OCI-LY1 (cell line): ENCODE results near the gene SMAD3.

Experiments
- H2AFZ ChIP-seq: fragments of 200-600 bp; sonication (generic), shearing (Covaris generic); 2 replicates; pipeline ENCODE4 v1.6.0; 2014; ENCODE audit warnings: antibody characterized with exemption, mild to moderate bottlenecking, low read length
- H3F3A ChIP-seq: fragments of 200-600 bp; sonication (generic), shearing (Covaris generic); 2 replicates; pipeline ENCODE4 v1.6.0; 2014; ENCODE audit warnings: mild to moderate bottlenecking, antibody characterized with exemption, low read length, moderate library complexity; ENCODE audit not compliant: insufficient read depth
- H3K27ac ChIP-seq: fragments of 200-600 bp; sonication (generic); 2 replicates; pipeline ENCODE4 v1.5.1; 2014; ENCODE audit warnings: low read length, mixed run types, mild to moderate bottlenecking, low read depth; ENCODE audit not compliant: poor library complexity, severe bottlenecking
- H3K27me3 ChIP-seq: fragments of 200-600 bp; sonication (generic); 2 replicates; pipeline ENCODE4 v1.6.0; 2014; ENCODE audit warnings: antibody characterized with exemption, mild to moderate bottlenecking, low read length, moderate library complexity; ENCODE audit not compliant: insufficient read depth
- H3K36me3 ChIP-seq: fragments of 200-600 bp; sonication (generic); 2 replicates; pipeline ENCODE4 v1.6.1; 2014; ENCODE audit warnings: mild to moderate bottlenecking, antibody characterized with exemption, low read length, moderate library complexity, mixed read lengths; ENCODE audit not compliant: insufficient read depth
- H3K4me1 ChIP-seq: fragments of 200-600 bp; sonication (generic); 2 replicates; pipeline ENCODE4 v1.5.1; 2014; ENCODE audit warnings: mild to moderate bottlenecking, low read length, moderate library complexity; ENCODE audit not compliant: insufficient read depth, severe bottlenecking
- H3K4me2 ChIP-seq: fragments of 200-600 bp; sonication (generic), shearing (Covaris generic); 2 replicates; pipeline ENCODE4 v1.6.1; 2014; ENCODE audit warnings: low read length
- H3K4me3 ChIP-seq: fragments of 200-600 bp; sonication (generic); 2 replicates; pipeline ENCODE4 v1.5.1; 2014; ENCODE audit warnings: low read length, low read depth, mild to moderate bottlenecking, mixed read lengths; ENCODE audit not compliant: poor library complexity, severe bottlenecking
- H3K79me2 ChIP-seq: fragments of 200-600 bp; shearing (Covaris generic); 2 replicates; pipeline ENCODE4 v1.6.1; 2016; ENCODE audit warnings: mixed run types, low read length, mixed read lengths; ENCODE audit not compliant: insufficient read depth
- H3K9ac ChIP-seq: fragments of 200-600 bp; sonication (generic), shearing (Covaris generic); 2 replicates; pipeline ENCODE4 v1.6.1; 2014; ENCODE audit warnings: mild to moderate bottlenecking, low read length, mixed read lengths
- H3K9me2 ChIP-seq: fragments of 200-600 bp; sonication (generic), shearing (Covaris generic); 2 replicates; pipeline ENCODE4 v1.6.1; 2014; ENCODE audit warnings: low read depth, mild to moderate bottlenecking, low read length, mixed read lengths
- H3K9me3 ChIP-seq: fragments of 200-600 bp; shearing (Covaris generic); 2 replicates; pipeline ENCODE4 v1.6.1; 2014; ENCODE audit warnings: low read length, mixed read lengths
- H4K20me1 ChIP-seq: fragments of 200-600 bp; sonication (generic), shearing (Covaris generic); 2 replicates; pipeline ENCODE4 v1.6.0; 2016; ENCODE audit warnings: mild to moderate bottlenecking, low read length; ENCODE audit not compliant: insufficient read depth
- EZH2 ChIP-seq: fragments of 200-600 bp; sonication (generic), shearing (Covaris generic); IDR thresholded peaks from 2 replicates; pipeline ENCODE4 v1.8.0; 2017; ENCODE audit warnings: borderline replicate concordance, mixed run types, mild to moderate bottlenecking, antibody characterized with exemption, low read length, moderate library complexity, mixed read lengths
- TF ChIP-seq, protein P1 (sequence below): fragments of 200-600 bp; sonication (generic), shearing (Covaris generic); IDR thresholded peaks from 2 replicates; pipeline ENCODE4 v1.5.1; 2017; ENCODE audit warnings: mild to moderate bottlenecking, antibody characterized with exemption, low read length, moderate library complexity, mixed read lengths

Gene SMAD3

DNA sequence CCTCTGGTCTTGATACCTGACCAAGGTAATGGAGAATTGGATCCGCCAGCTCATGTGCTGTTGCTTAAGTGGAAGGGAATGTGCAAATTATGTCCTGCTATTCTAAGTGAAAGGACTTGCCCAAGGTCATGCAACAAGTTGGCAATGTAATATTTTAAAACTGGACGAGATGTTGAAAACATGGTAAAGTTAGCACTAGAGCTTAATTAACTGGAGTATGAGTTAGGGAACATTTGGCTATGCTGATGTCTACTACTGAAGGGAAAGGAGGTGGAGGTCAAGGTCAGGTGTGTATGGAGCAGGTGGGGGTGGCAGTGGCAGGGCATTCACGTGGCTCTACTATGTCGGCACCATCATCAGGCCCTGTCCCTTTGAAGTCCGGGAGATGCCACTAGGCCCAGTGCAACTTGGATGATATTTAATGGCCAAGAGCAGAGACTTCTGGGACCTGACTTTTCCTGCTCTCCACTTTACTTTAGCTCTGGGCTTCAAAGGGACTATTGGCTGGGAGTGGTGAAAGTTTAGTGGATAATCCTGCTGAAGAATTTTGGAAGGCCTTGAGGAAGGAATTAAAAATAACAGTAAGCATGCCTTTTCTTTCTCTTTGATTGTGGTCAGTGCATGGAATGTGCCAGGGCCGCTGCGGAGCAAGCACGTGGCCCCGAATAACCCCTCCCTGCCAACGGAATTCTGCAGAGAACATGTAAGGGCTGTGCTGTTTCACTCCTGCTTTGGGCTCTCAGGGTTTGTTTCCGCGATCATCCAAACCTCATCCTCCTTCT, 14.9 kb downstream of the SMAD3 start:
- Histone ChIP-seq H3K4me2 (peak overlapping the region; percentile 72), H3K9me3 (no peaks in the 10 kb centered on the region), H3K79me2 (peaks cover 30% of the 10 kb centered on the region), H3K4me1 (peaks cover 100% of the 10 kb centered on the region), H3K27me3 (no peaks in the 10 kb centered on the region), H3K9ac (peak overlapping the region; percentile 74), H3K4me3 (peak overlapping the region; percentile 41), H3K36me3 (peaks cover 12% of the 10 kb centered on the region; the same call in 1 of the 2 replicates), H3F3A (peaks cover 11% of the 10 kb centered on the region; the same call in 1 of the 2 replicates), H3K27ac (peak overlapping the region; percentile 99), H2AFZ (no peak overlapping the region), H4K20me1 (no peaks in the 10 kb centered on the region), H3K9me2 (no peaks in the 10 kb centered on the region)
- no peak for TF ChIP-seq EZH2
- TF ChIP-seq, protein P1, sequence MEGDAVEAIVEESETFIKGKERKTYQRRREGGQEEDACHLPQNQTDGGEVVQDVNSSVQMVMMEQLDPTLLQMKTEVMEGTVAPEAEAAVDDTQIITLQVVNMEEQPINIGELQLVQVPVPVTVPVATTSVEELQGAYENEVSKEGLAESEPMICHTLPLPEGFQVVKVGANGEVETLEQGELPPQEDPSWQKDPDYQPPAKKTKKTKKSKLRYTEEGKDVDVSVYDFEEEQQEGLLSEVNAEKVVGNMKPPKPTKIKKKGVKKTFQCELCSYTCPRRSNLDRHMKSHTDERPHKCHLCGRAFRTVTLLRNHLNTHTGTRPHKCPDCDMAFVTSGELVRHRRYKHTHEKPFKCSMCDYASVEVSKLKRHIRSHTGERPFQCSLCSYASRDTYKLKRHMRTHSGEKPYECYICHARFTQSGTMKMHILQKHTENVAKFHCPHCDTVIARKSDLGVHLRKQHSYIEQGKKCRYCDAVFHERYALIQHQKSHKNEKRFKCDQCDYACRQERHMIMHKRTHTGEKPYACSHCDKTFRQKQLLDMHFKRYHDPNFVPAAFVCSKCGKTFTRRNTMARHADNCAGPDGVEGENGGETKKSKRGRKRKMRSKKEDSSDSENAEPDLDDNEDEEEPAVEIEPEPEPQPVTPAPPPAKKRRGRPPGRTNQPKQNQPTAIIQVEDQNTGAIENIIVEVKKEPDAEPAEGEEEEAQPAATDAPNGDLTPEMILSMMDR, result no peak

DNA sequence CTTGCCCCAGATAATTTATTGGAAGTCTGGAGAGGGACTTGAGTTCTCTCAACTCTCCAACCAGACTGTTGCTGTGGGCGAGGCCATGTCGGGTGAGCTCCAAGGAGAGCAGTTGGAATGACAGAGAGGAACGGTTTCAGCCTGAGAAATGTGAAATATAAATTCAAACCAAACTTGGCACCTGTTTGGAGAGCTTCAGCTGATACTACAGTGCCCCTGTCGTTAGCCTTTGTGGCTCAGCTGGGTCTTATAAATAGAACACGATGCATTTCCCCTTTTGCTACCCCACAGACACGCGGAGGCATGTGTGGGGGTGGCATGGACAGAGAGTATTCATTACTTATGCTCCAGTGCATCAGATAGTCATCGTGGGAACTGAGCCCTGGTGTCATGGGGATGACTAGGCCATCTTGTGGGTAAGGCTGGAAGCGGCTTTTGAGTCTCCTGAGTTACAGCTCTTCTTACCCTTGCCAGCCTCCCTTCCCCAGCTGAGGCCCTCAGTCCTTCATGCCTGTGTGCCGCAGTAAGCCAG, 15.6 kb downstream of the SMAD3 start:
- Histone ChIP-seq H3F3A (peaks cover 11% of the 10 kb centered on the region; the same call in 1 of the 2 replicates), H3K9ac (peak overlapping the region; percentile 74), H3K4me1 (peaks cover 100% of the 10 kb centered on the region), H3K9me2 (no peaks in the 10 kb centered on the region), H3K36me3 (peaks cover 12% of the 10 kb centered on the region; the same call in 1 of the 2 replicates), H3K79me2 (peaks cover 27% of the 10 kb centered on the region), H3K4me2 (peak overlapping the region; percentile 72), H3K4me3 (peak overlapping the region; percentile 41), H2AFZ (no peak overlapping the region), H4K20me1 (no peaks in the 10 kb centered on the region), H3K27ac (peak overlapping the region; percentile 99), H3K27me3 (no peaks in the 10 kb centered on the region), H3K9me3 (no peaks in the 10 kb centered on the region)
- TF ChIP-seq, protein P1, result peak; percentile 66
- TF ChIP-seq EZH2, result no peak

- TF ChIP-seq, protein P1, result no peak
- TF ChIP-seq EZH2, result no peak
- no peaks in the 10 kb centered on the region for H4K20me1 ChIP-seq
- H3K4me1 ChIP-seq, result peaks cover 100% of the 10 kb centered on the region
- H3K9me3 ChIP-seq, result no peaks in the 10 kb centered on the region
- H3F3A ChIP-seq, result peaks cover 11% of the 10 kb centered on the region; the same call in 1 of the 2 replicates
- peak overlapping the region; percentile 72 for H3K4me2 ChIP-seq
- H3K79me2 ChIP-seq, result peaks cover 27% of the 10 kb centered on the region
- H3K27ac ChIP-seq, result peak overlapping the region; percentile 99
- no peak overlapping the region for H3K4me3 ChIP-seq
- no peaks in the 10 kb centered on the region for H3K9me2 ChIP-seq
- no peak overlapping the region for H2AFZ ChIP-seq
- H3K27me3 ChIP-seq, result no peaks in the 10 kb centered on the region
- H3K9ac ChIP-seq, result no peak overlapping the region; the same call in 1 of the 2 replicates
- peaks cover 12% of the 10 kb centered on the region; the same call in 1 of the 2 replicates for H3K36me3 ChIP-seq
Observed at GRCh38 chr15:67082007-67082536, 16.7 kb downstream of the SMAD3 start.
